NB4 (cell line): Measurements from ENCODE around the gene RBMS3.

Source experiments
- DNase-seq: peaks from one replicate; pipeline ENCODE4 v3.0.0; 2010; ENCODE audit warnings: low read depth
- H3K4me3 ChIP-seq: one replicate; pipeline ENCODE4 v1.5.1; 2011; ENCODE audit warnings: mild to moderate bottlenecking, low read depth, low read length, moderate library complexity
- MAX ChIP-seq: IDR thresholded peaks from 2 replicates; pipeline ENCODE4 v1.6.1; 2011; ENCODE audit warnings: low read depth, low read length
- MYC ChIP-seq: IDR thresholded peaks from 2 replicates; pipeline ENCODE4 v1.6.1; 2011; ENCODE audit warnings: low read depth, low read length
- POLR2A ChIP-seq: IDR thresholded peaks from 2 replicates; pipeline ENCODE4 v1.6.1; 2011; ENCODE audit warnings: mild to moderate bottlenecking; ENCODE audit not compliant: insufficient read length; ENCODE audit errors: extremely low read depth
- TF ChIP-seq, protein P1 (sequence below): IDR thresholded peaks from one replicate; pipeline ENCODE4 v1.5.1; 2012; ENCODE audit warnings: low read depth, low read length

Gene RBMS3

DNA sequence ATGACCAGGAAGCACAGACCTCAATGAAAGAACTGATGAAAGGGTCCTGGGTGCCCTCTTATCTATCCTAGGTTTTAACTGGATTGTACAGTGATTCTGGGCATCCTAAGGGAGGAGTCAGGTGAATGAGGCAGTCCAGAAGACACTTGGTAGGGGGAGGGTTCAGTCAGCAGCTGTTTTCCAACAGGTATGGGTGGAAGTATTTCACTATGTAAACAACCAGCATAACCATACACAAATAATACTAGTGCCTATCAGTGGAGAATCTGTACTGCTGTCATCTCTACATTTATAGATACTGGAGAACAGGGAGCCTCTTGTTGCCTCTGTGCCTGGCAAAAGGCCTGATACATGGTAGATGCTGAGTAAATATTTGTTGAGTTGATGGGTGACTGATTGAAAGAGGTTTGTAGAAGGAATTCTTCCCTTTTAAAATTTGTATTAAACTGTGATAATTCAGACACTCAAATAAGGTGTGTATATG is 328.5 kb downstream of the RBMS3 start:
- no peak for DNase-seq
- H3K4me3 ChIP-seq, result no peak overlapping the region
- TF ChIP-seq MYC (no peak), MAX (no peak)
- TF ChIP-seq, protein P1, sequence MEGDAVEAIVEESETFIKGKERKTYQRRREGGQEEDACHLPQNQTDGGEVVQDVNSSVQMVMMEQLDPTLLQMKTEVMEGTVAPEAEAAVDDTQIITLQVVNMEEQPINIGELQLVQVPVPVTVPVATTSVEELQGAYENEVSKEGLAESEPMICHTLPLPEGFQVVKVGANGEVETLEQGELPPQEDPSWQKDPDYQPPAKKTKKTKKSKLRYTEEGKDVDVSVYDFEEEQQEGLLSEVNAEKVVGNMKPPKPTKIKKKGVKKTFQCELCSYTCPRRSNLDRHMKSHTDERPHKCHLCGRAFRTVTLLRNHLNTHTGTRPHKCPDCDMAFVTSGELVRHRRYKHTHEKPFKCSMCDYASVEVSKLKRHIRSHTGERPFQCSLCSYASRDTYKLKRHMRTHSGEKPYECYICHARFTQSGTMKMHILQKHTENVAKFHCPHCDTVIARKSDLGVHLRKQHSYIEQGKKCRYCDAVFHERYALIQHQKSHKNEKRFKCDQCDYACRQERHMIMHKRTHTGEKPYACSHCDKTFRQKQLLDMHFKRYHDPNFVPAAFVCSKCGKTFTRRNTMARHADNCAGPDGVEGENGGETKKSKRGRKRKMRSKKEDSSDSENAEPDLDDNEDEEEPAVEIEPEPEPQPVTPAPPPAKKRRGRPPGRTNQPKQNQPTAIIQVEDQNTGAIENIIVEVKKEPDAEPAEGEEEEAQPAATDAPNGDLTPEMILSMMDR, result no peak

- H3K4me3 ChIP-seq, result no peak overlapping the region
- TF ChIP-seq POLR2A, result no peak
- no peak for TF ChIP-seq MAX
- no peak for TF ChIP-seq MYC
- TF ChIP-seq, protein P1, result no peak
- DNase-seq, result no peak
These were observed 329.9 kb downstream of the RBMS3 start for GRCh38 chr3:29610781-29611180.

DNA sequence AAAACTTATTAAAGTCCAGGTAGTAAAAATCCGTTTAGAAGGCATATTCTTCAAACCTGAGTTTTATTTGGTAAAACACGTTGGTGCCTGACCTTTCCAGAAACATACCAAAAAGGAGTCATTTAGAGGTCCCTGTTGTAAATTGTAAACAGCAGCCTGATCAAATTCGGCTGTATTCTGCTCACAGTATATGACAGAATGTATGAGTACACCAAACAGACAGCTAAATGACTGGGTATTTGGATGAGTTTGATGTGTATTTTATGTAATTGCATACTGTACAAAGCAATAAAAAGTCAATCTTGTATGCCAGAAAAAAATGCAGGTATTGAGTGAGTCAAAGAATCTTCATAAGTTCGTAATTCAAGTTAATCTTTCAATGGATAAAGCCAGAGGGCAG is 330.4 kb downstream of the RBMS3 start:
- TF ChIP-seq, protein P1, result no peak
- DNase-seq, result no peak
- H3K4me3 ChIP-seq, result no peak overlapping the region

GRCh38 chr3:29612536-29612935 is 331.7 kb downstream of the RBMS3 start:
- DNase-seq, result no peak
- H3K4me3 ChIP-seq, result no peak overlapping the region
- no peak for TF ChIP-seq MAX
- no peak for TF ChIP-seq POLR2A
- TF ChIP-seq MYC, result no peak
- TF ChIP-seq, protein P1, result no peak

DNA sequence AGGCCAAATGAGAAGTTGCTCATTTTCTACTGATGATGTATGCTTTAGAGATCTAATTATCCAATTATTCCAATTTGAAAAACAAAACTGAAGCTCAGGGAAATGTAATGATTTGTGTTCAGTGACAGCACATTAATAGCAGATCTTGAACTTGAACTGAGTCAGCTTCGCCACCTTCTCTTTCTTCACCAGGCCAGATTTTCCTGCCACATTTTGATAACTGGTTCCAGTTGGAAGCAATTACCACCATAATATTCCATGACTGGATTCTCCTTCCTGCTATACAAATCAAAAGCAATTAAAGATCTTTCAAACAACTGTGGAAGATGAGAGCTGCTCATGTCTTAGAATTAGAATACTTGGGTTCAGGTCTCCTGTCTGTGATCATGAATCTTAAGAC is 334.1 kb downstream of the RBMS3 start:
- TF ChIP-seq, protein P1, result no peak
- TF ChIP-seq MAX (no peak), POLR2A (no peak), MYC (no peak)
- DNase-seq, result no peak
- no peak overlapping the region for H3K4me3 ChIP-seq
